Pancreas (tissue), 10 donors: ENCODE measurements around the gene MEGF6. TPM values are rescaled to one million over a fixed set of nuclear protein-coding genes. Genes with fewer than 3 reads are reported as not detected.

Source experiments
- ATAC-seq, 4 donors: fragments of 200-7000 bp; cut with Tn5 transposase; one replicate each; pipeline versions ENCODE4 v1.8.0 to v1.9.1; 2020; ENCODE audit warnings: mild to moderate bottlenecking in 4 of 4, moderate library complexity in 4 of 4
- DNase-seq, 6 donors: peaks; one replicate each; pipeline ENCODE4 v3.0.0-alpha.2; 2020
- FAIRE-seq: peaks from 2 replicates; lab custom pipeline; 2012; peaks lifted over from hg19 to GRCh38; lab: Jason Lieb, UNC
- H3K27ac ChIP-seq, 4 donors: fragments of 200-600 bp; sonication (generic); 1 replicate in 3 of 4; 2 replicates in 1 of 4; pipeline versions ENCODE4 v1.5.0 to v1.8.0; 2020
- H3K27me3 ChIP-seq, 4 donors: fragments of 200-600 bp; one replicate each; pipeline ENCODE4 v1.8.0; 2021
- H3K36me3 ChIP-seq, 3 donors: fragments of 200-600 bp; sonication (generic) in 1 of 3; one replicate each; pipeline versions ENCODE4 v1.5.0 to v1.8.0; 2020 to 2021
- H3K4me1 ChIP-seq, 3 donors: fragments of 200-600 bp; one replicate each; pipeline ENCODE4 v1.8.0; 2021
- H3K4me3 ChIP-seq, 4 donors: fragments of 200-600 bp; sonication (generic) in 2 of 4; one replicate each; pipeline versions ENCODE4 v1.5.0 to v1.8.0; 2020 to 2021
- H3K9me3 ChIP-seq, 4 donors: fragments of 200-600 bp; one replicate each; pipeline ENCODE4 v1.8.0; 2021
- WGBS, 2 donors: extraction: QIAGEN DNeasy Blood & Tissue Kit; methylation state at CpG; one replicate each; pipeline ENCODE4 v1.1.7; 2013; 5-methylcytosine and 5-hydroxymethylcytosine counted together
- intact Hi-C, 3 donors: fragments of 100-400 bp; cut with DNase I; formaldehyde crosslinking; loops; one replicate each; pipeline versions ENCODE4 v1.11.1 to v1.14.2; 2022
- polyA plus RNA-seq, 2 donors: library from polyadenylated mRNA; stranded (reverse); fragments of 200-250 nt; gene quantifications; one replicate each; pipeline ENCODE4 v1.2.3, GENCODE V29; 2013
- total RNA-seq, 6 donors: library from RNA; stranded (reverse); fragmentation: NEBNext Ultra II Directional in 4 of 6; extraction: Animal tissue kit (Norgen Biotek cat#: 25700) in 4 of 6; gene quantifications; one replicate each; pipeline versions ENCODE4 v1.2.1 to v1.2.4, GENCODE V29; 2021 to 2023
- TF ChIP-seq, protein P1 (sequence below), 4 donors: fragments of 200-600 bp; sonication (generic) in 3 of 4; IDR thresholded peaks; one replicate each; pipeline versions ENCODE4 v1.5.0 to v1.8.0; 2021; ENCODE audit warnings: antibody characterized with exemption in 4 of 4
- donor health status: healthy with polysubstance abuse.
- donor health status: DM: no; HTN: no; CAD: no; lungs with moderate emphysema.
- donor health status: DM: no; HTN: no; CAD: no.
- donor health status: control.
- donor health status: control.
- donor health status: Bipolar disorder and iron deficiency.
- donor health status: DM: yes; HTN: yes; CAD: no.
- donor health status: DM: no; HTN: no; CAD: no.
- donor health status: DM: no; HTN: no; CAD: no.
- donor health status: DM: yes; HTN: yes; CAD: no.

Gene MEGF6
- total and polyA plus RNA-seq, 8 donors, result 2.6 to 20.0 (median 8.4) TPM

DNA sequence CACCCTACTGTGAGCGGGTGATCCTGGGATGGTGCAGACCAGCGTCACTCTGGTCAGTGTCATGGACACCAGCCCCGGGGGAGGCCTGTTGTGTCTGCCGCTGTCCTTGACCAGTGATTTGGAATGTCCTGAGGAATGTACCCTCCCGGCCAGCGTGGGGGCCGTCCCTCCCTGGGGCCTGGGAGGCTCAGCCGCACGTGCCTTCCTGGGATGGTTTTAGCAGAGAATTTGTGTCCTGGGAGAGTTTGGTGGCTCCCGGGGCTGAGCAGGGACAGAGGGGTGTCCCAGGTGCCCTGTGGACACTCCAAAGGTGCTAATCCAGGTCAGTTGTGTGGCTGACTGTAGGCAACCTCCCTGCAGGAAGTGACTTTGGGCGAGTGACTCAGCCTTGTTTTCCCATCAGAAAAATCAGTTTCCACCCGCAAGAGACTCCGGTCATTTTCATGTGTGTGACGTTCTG, 150.6 kb downstream of the MEGF6 start:
- TF ChIP-seq, protein P1, sequence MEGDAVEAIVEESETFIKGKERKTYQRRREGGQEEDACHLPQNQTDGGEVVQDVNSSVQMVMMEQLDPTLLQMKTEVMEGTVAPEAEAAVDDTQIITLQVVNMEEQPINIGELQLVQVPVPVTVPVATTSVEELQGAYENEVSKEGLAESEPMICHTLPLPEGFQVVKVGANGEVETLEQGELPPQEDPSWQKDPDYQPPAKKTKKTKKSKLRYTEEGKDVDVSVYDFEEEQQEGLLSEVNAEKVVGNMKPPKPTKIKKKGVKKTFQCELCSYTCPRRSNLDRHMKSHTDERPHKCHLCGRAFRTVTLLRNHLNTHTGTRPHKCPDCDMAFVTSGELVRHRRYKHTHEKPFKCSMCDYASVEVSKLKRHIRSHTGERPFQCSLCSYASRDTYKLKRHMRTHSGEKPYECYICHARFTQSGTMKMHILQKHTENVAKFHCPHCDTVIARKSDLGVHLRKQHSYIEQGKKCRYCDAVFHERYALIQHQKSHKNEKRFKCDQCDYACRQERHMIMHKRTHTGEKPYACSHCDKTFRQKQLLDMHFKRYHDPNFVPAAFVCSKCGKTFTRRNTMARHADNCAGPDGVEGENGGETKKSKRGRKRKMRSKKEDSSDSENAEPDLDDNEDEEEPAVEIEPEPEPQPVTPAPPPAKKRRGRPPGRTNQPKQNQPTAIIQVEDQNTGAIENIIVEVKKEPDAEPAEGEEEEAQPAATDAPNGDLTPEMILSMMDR (IDR thresholded peaks at IDR 0.05), result no peak
- no peaks in the 10 kb centered on the region for H3K36me3 ChIP-seq
- H3K4me1 ChIP-seq, result peaks cover 6 to 19% (median 19%) of the 10 kb centered on the region in 3 donors
- FAIRE-seq (no peak), DNase-seq (peak in 2 of 6 donors; percentile 34 to 63), ATAC-seq (peak; percentile 13 to 34 (median 24))
- no peaks in the 10 kb centered on the region for H3K27me3 ChIP-seq
- H3K4me3 ChIP-seq, result no peak overlapping the region
- peak overlapping the region; percentile 15 to 67 (median 44) for H3K27ac ChIP-seq
- 64 to 67% methylated on average over 14 of the region's 14 CpGs for WGBS, 2 donors
- no peaks in the 10 kb centered on the region for H3K9me3 ChIP-seq
- intact Hi-C loops, result no loop called here

DNA sequence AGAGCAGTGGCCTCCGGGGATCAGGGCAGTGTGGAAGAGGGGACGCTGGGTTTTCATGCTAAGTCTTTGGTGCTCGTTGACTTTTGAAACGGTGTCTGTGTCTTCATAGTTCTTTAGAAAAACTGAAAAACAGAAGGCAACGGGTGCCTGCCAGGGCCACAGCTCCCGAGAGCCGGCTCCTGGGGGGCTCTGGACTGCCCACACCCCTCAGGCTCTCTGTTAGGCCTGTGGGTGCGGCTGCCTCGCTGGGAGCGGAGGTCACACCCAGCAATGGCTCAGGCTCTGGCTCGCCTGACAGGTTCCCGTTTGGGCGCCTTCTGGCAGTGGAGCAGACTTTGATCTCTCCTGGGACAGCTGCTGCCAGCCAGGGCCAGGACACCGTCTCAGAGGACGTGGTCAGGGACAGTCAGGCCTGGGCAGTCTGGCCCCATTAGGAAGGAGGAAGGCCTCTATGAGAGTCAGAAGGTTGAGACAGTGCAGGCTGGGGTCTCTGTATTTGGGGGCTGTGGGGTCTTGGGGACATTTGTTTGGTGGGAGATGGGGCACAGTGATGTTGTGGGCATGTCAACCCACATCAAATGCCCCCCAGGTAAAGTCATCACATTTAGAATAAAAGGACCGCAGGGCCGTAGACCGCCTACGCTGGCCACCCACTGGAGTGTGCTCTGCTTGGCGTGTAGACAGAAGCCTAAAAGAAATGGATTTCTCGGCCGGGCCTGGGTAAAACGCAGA, 151.2 kb downstream of the MEGF6 start:
- no peak overlapping the region for H3K4me3 ChIP-seq
- DNase-seq (peak; percentile 46 to 89 (median 68)), FAIRE-seq (no peak), ATAC-seq (peak; percentile 70 to 89 (median 80))
- no peaks in the 10 kb centered on the region for H3K27me3 ChIP-seq
- peak overlapping the region; percentile 15 to 67 (median 44) for H3K27ac ChIP-seq
- 47 to 51% methylated on average over 23 of the region's 23 CpGs for WGBS, 2 donors
- no peaks in the 10 kb centered on the region for H3K36me3 ChIP-seq
- H3K9me3 ChIP-seq, result no peaks in the 10 kb centered on the region
- TF ChIP-seq, protein P1 (IDR thresholded peaks at IDR 0.05), result no peak
- H3K4me1 ChIP-seq, result peaks cover 6 to 22% (median 19%) of the 10 kb centered on the region in 3 donors
- intact Hi-C loops, result loop anchor here in 1 of 3 donors (10.0 kb wide), 1 partner anchor 165 kb away; the partner anchor contains the start of gene TPRG1L

DNA sequence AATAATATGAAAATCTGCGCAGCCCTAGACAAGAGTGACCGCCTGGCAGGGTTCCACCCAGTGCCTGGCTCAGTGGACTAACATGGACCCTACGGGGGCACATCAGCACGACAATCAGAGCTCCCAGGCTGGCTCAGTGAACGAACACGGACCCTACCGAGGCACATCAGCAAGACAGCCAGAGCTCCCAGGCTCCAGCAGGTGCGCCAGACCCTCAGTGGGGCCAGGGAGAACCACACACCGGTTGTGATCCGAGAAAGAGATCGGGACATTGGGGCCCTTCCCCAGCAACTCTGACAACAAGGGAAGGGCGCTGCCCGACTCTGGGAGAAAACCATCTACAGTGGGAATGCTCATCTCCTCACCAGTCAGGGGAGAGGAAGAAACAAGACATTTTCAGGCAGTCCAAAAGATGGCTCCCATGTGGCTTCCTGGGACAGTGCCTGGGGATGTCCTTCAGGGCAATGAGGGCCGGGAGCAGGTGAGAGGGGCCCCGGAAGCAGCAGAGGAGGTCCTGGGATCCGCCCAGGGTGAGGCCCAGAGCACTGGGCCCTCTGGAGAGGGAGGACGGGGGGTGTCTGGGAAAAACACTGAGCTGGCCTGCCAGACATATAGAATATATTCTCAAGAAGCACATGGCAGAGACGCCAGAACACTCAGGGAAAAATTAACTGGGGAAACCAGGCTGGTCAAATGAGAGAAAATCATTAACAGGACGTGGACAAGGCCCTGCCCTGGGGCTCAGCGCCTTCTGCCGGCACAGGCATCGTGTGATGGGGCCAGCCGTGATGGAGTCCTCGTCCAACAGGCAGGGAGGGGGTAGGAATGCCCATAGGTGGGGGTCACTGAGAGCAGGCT, 152.0 kb downstream of the MEGF6 start:
- FAIRE-seq (no peak), ATAC-seq (no peak), DNase-seq (peak in 2 of 6 donors; percentile 20 to 50)
- Histone ChIP-seq H3K4me3 (no peak overlapping the region), H3K36me3 (no peaks in the 10 kb centered on the region), H3K9me3 (no peaks in the 10 kb centered on the region), H3K4me1 (peaks cover 6 to 22% (median 19%) of the 10 kb centered on the region in 3 donors), H3K27ac (peak overlapping the region; percentile 15 to 67 (median 44)), H3K27me3 (no peaks in the 10 kb centered on the region)
- 79 to 83% methylated on average over 24 of the region's 24 CpGs for WGBS, 2 donors
- intact Hi-C loops, result loop anchor here in 1 of 3 donors (10.0 kb wide), 1 partner anchor 166 kb away; the partner anchor contains the start of gene TPRG1L
- TF ChIP-seq, protein P1 (IDR thresholded peaks at IDR 0.05), result no peak

DNA sequence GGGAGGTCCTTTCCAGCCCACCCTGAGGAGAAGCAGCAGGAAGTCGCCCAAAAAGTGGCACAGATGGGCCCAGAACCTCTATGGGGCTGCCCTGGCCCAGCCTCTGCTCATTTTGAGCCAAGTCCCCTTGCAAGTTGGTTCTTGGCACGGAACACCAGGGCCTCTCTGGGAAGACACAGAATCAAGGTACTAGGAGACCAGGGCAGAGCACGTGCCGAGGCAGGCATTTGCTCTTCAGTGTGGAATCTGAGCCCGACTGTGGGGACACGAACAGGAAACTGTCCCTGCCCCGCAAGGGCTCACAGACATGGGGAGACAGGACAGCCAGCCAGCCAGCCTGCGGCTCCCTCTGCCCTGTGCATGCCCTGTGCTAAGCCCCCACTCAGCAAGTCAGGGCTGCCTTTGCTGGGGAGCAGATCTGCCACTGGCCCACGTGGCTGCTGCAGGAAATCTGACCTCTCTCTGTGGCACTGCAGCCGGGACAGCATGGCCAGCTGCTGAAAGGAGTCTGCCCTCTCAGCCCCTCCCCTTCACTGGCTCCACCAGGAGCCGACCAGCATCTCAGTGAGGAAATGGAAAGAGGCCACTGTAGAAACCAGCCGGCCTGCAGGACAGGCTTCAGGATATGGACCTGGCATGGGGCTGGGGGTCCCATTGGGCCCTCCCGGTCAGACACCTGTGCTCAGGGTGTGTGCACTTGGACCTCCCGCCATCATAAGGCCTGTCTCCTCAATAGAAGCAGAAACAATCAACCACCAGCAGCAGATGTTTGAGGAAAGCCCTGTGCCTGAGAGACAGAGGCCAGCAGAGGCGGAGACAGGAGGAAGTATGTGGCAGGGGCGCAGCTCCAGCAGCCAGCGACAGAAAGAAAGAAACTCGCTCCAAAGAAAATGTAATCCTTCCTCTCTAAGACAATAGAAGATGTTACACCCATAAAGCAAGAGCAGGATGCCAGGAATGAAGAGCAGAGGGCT, 153.1 kb downstream of the MEGF6 start:
- FAIRE-seq (no peak), ATAC-seq (no peak), DNase-seq (peak in 2 of 6 donors; percentile 30 to 66)
- H3K27me3 ChIP-seq, result no peaks in the 10 kb centered on the region
- no peaks in the 10 kb centered on the region for H3K36me3 ChIP-seq
- no peaks in the 10 kb centered on the region for H3K9me3 ChIP-seq
- H3K27ac ChIP-seq, result no peak overlapping the region
- peaks cover 13 to 30% (median 25%) of the 10 kb centered on the region in 3 donors for H3K4me1 ChIP-seq
- TF ChIP-seq, protein P1 (IDR thresholded peaks at IDR 0.05), result no peak
- 82 to 87% methylated on average over 18 of the region's 18 CpGs for WGBS, 2 donors
- intact Hi-C loops, result loop anchor here in 1 of 3 donors (10.0 kb wide), 1 partner anchor 167 kb away; the partner anchor contains the start of gene TPRG1L
- no peak overlapping the region for H3K4me3 ChIP-seq
